HepG2 (cell line): ENCODE data around the gene CTDNEP1. TPM values are rescaled to one million over a fixed set of nuclear protein-coding genes. Genes with fewer than 3 reads are reported as not detected.
A peak's percentile ranks its signal among the peaks of the same experiment; 100 is the strongest.

ENCODE experiments used
- ATAC-seq: fragments of 200-7000 bp; cut with Tn5 transposase; 3 replicates; pipeline ENCODE4 v1.9.1; 2020; ENCODE audit warnings: mild to moderate bottlenecking, moderate library complexity
- BruUV-seq: library from RNA; stranded (reverse); fragments of 400-500 nt; replicated peaks from 2 replicates; lab custom pipeline; 2021; lab: Mats Ljungman, UMichigan
- CTCF ChIA-PET: fragments of 300-600 bp; formaldehyde crosslinking; extraction: SDS; loops from one replicate; lab custom pipeline; 2021; ENCODE audit warnings: low total read pairs, inconsistent platforms, low intra/inter-chr PET ratio; lab: Yijun Ruan, JAX
- POLR2A ChIA-PET: fragments of 350-600 bp; sonication (Branson Sonifier 250); formaldehyde crosslinking; loops from one replicate; lab custom pipeline; 2020; ENCODE audit warnings: antibody characterized with exemption, inconsistent platforms; lab: Yijun Ruan, JAX
- DNase-seq: peaks from one replicate; pipeline ENCODE4 v3.0.0-alpha.2; 2015; ENCODE audit warnings: low spot score
- FAIRE-seq: peaks from 3 replicates; lab custom pipeline; 2011; peaks lifted over from hg19 to GRCh38; lab: Jason Lieb, UNC
- H2AFZ ChIP-seq: one replicate; pipeline ENCODE4 v1.6.1; 2011; ENCODE audit warnings: low read length, inconsistent platforms
- H3K27ac ChIP-seq: fragments of 300-600 bp; 3 replicates; pipeline ENCODE4 v1.8.0; 2011; ENCODE audit warnings: mixed run types, mild to moderate bottlenecking, mixed read lengths, low read length, inconsistent platforms; ENCODE audit not compliant: insufficient read depth; ENCODE audit errors: extremely low read length
- H3K27me3 ChIP-seq, 2 experiments: fragments of 200-600 bp in 1 of 2; 2 replicates in 1 of 2; 3 replicates in 1 of 2; pipeline versions ENCODE4 v1.6.0 to v1.8.0; 2011; ENCODE audit warnings: low read length in 2 of 2, mild to moderate bottlenecking in 2 of 2, moderate library complexity in 2 of 2, inconsistent platforms in 1 of 2; ENCODE audit not compliant: insufficient read depth in 2 of 2, control insufficient read depth in 1 of 2
- H3K36me3 ChIP-seq, 2 experiments: fragments of 200-600 bp in 1 of 2; replicated peaks in 1 of 2; 2 replicates in 1 of 2; 3 replicates in 1 of 2; pipeline versions ENCODE4 v1.5.1 to v1.8.0; 2011; ENCODE audit warnings: low read length in 2 of 2, inconsistent platforms in 1 of 2; ENCODE audit not compliant: insufficient read depth in 2 of 2, control insufficient read depth in 1 of 2
- H3K4me1 ChIP-seq: 2 replicates; pipeline ENCODE4 v1.5.1; 2012; ENCODE audit warnings: low read length, inconsistent platforms; ENCODE audit not compliant: insufficient read depth
- H3K4me2 ChIP-seq: 2 replicates; pipeline ENCODE4 v1.6.0; 2011; ENCODE audit warnings: low read depth, low read length, inconsistent platforms
- H3K4me3 ChIP-seq, 3 experiments: fragments of 200-600 bp in 1 of 3; sonication (generic), shearing (Covaris generic) in 1 of 3; replicated peaks in 1 of 3; 2 replicates each; pipeline ENCODE4 v1.5.1; 2011 to 2016; ENCODE audit warnings: low read length in 3 of 3, inconsistent platforms in 2 of 3, low read depth in 2 of 3, mild to moderate bottlenecking in 2 of 3, control low read depth in 1 of 3, mixed read lengths in 1 of 3; ENCODE audit not compliant: insufficient read depth in 1 of 3
- H3K79me2 ChIP-seq: one replicate; pipeline ENCODE4 v1.6.1; 2011; ENCODE audit warnings: low read length, inconsistent platforms; ENCODE audit not compliant: insufficient read depth
- H3K9ac ChIP-seq: 2 replicates; pipeline ENCODE4 v1.6.0; 2011; ENCODE audit warnings: mild to moderate bottlenecking, low read depth, low read length, inconsistent platforms; ENCODE audit not compliant: insufficient read depth
- H3K9me3 ChIP-seq: 2 replicates; pipeline ENCODE4 v1.5.1; 2012; ENCODE audit warnings: mild to moderate bottlenecking, low read length
- H4K20me1 ChIP-seq: 2 replicates; pipeline ENCODE4 v1.6.0; 2011; ENCODE audit warnings: inconsistent platforms, mild to moderate bottlenecking, low read length, moderate library complexity; ENCODE audit not compliant: insufficient read depth
- CBX1 ChIP-seq: IDR thresholded peaks from one replicate; pipeline ENCODE4 v1.6.1; 2016; ENCODE audit warnings: antibody characterized with exemption, low read depth
- DZIP1 ChIP-seq: sonication (generic); formaldehyde crosslinking; IDR thresholded peaks from 2 replicates; pipeline ENCODE4 v1.5.0; 2020; ENCODE audit warnings: mild to moderate bottlenecking, missing genetic modification reagents
- GATAD2A ChIP-seq: IDR thresholded peaks from 2 replicates; pipeline ENCODE4 v1.6.1; 2016
- GFI1 ChIP-seq: sonication (generic); formaldehyde crosslinking; IDR thresholded peaks from 2 replicates; pipeline ENCODE4 v1.5.0; 2020; ENCODE audit warnings: missing genetic modification reagents, mild to moderate bottlenecking, borderline replicate concordance
- KDM2A ChIP-seq: sonication (generic); formaldehyde crosslinking; IDR thresholded peaks from 2 replicates; pipeline ENCODE4 v1.4.0; 2020; ENCODE audit warnings: low read depth, missing genetic modification reagents, borderline replicate concordance
- MAFF ChIP-seq: IDR thresholded peaks from 2 replicates; pipeline ENCODE4 v1.6.1; 2011; ENCODE audit warnings: low read depth, low read length, improper control_type of control experiment
- NKX3-1 ChIP-seq: sonication (generic); formaldehyde crosslinking; IDR thresholded peaks from 2 replicates; pipeline ENCODE4 v1.5.0; 2020; ENCODE audit warnings: missing genetic modification reagents
- NR2F6 ChIP-seq, 2 experiments: IDR thresholded peaks; 2 replicates each; pipeline ENCODE4 v1.6.1; 2016; ENCODE audit warnings: antibody characterized with exemption in 1 of 2, mild to moderate bottlenecking in 1 of 2
- PHB2 ChIP-seq: fragments of 450-650 bp; IDR thresholded peaks from 2 replicates; pipeline ENCODE4 v1.6.1; 2018; ENCODE audit not compliant: partially characterized antibody
- SAP130 ChIP-seq: IDR thresholded peaks from 2 replicates; pipeline ENCODE4 v1.6.1; 2016; ENCODE audit warnings: low read depth
- ZFP91 ChIP-seq: sonication (generic); formaldehyde crosslinking; IDR thresholded peaks from 2 replicates; pipeline ENCODE4 v1.9.0; 2022; ENCODE audit warnings: missing genetic modification reagents, mild to moderate bottlenecking, borderline replicate concordance
- ZNF251 ChIP-seq: sonication (generic); formaldehyde crosslinking; IDR thresholded peaks from 2 replicates; pipeline ENCODE4 v1.9.0; 2021; ENCODE audit warnings: mild to moderate bottlenecking, missing genetic modification reagents
- ZNF441 ChIP-seq: sonication (generic); formaldehyde crosslinking; IDR thresholded peaks from 2 replicates; pipeline ENCODE4 v1.7.0; 2021; ENCODE audit warnings: missing genetic modification reagents, borderline replicate concordance
- ZNF562 ChIP-seq: sonication (generic); formaldehyde crosslinking; IDR thresholded peaks from 2 replicates; pipeline ENCODE4 v1.8.0; 2022; ENCODE audit warnings: missing genetic modification reagents, borderline replicate concordance
- ZNF747 ChIP-seq: sonication (generic); formaldehyde crosslinking; IDR thresholded peaks from 2 replicates; pipeline ENCODE4 v1.8.1; 2023; ENCODE audit warnings: missing genetic modification reagents, mild to moderate bottlenecking, borderline replicate concordance
- ZNF839 ChIP-seq: sonication (generic); formaldehyde crosslinking; IDR thresholded peaks from 2 replicates; pipeline ENCODE4 v1.4.0; 2020; ENCODE audit warnings: missing genetic modification reagents, mild to moderate bottlenecking, borderline replicate concordance
- WGBS: methylation state at CpG from one replicate; pipeline ENCODE4 v1.1.6; 2017; ENCODE audit warnings: low lambda C conversion rate; 5-methylcytosine and 5-hydroxymethylcytosine counted together
- in situ Hi-C: cut with HindIII; loops from 2 replicates; pipeline ENCODE4 v1.10.0; 2017; ENCODE audit warnings: low pct_unique_long_range_greater_than_20kb; ENCODE audit not compliant: extremely low pct_ligation_motif_present
- intact Hi-C: fragments of 100-400 bp; cut with micrococcal nuclease; formaldehyde crosslinking; loops from one replicate; pipeline ENCODE4 v1.10.0; 2022; ENCODE audit not compliant: unreplicated experiment
- polyA plus RNA-seq, 8 experiments: library from polyadenylated mRNA; depleted of rRNA in 3 of 8; stranded (reverse) in 7 of 8; unstranded in 1 of 8; fragments of >200 nt; fragmentation: Illumina TruSeq in 4 of 8; extraction: Trizol in 4 of 8; gene quantifications; 2 replicates each; pipeline versions ENCODE4 v1.2.1 to v1.2.3, GENCODE V29; 2011 to 2016; ENCODE audit warnings: low read depth in 4 of 8, missing spikeins in 1 of 8, mixed read lengths in 1 of 8; ENCODE audit not compliant: insufficient read depth in 1 of 8
- total RNA-seq, 5 experiments: library from RNA; depleted of rRNA; stranded (reverse); fragments of >200 nt; fragmentation: Illumina TruSeq; extraction: Trizol; gene quantifications; 2 replicates each; pipeline ENCODE4 v1.2.3, GENCODE V29; 2016; ENCODE audit warnings: low read depth in 1 of 5

The CTDNEP1 gene
- total and polyA plus RNA-seq, 2 of the 13 experiments (the other 11 are each of a cell fraction or from before 2014, with no cell fraction given): 19.8 to 118 TPM

- TF ChIP-seq ZNF839 (CRISPR knock-in tag): no peak
- peak; percentile 14; the same call in 1 of the 2 replicates for TF ChIP-seq ZNF747 (CRISPR knock-in tag)
Observed at GRCh38 chr17:7252176-7253043, 876 bp upstream of the CTDNEP1 start, which contains the start of gene ELP5 (continued).

GRCh38 chr17:7250695-7251627 lies 573 bp downstream of the CTDNEP1 start:
- Histone ChIP-seq H3K9ac (peak overlapping the region; percentile 96), H3K36me3 (peaks cover 11 to 24% of the 10 kb centered on the region in 2 experiments; a peak in 4 of 5 replicates), H4K20me1 (no peaks in the 10 kb centered on the region), H3K4me2 (peak overlapping the region; percentile 90), H3K4me3 (peak overlapping the region; percentile 95 to 99 (median 96)), H2AFZ (no peak overlapping the region), H3K79me2 (peaks cover 56% of the 10 kb centered on the region), H3K27ac (peak overlapping the region; percentile 99), H3K9me3 (no peaks in the 10 kb centered on the region), H3K4me1 (peaks cover 38% of the 10 kb centered on the region), H3K27me3 (peaks cover 0 to 2% of the 10 kb centered on the region in 2 experiments; a peak in 1 of 5 replicates)
- DNase-seq (no peak), FAIRE-seq (no peak), ATAC-seq (peak; percentile 39)
- ChIA-PET CTCF (interaction anchor here (1.5 kb wide), 1 partner anchor 30 kb away, joined by 5 read pairs; the partner anchor contains the start of gene SLC2A4), POLR2A (interaction anchor here (0.7 to 2.6 kb wide), 11 partner anchors 9 to 79 kb away, joined by 3 to 34 read pairs (median 10); partner anchors contain the start of genes ACADVL, ASGR1, DLG4 and DVL2)
- BruUV-seq: no TSS peak
- intact Hi-C loops: no loop called here
- 2% methylated on average over 28 of the region's 55 CpGs for WGBS
- in situ Hi-C loops: no loop called here
- TF ChIP-seq ZFP91 (no peak), GFI1 (CRISPR knock-in tag) (no peak), ZNF441 (no peak), DZIP1 (CRISPR knock-in tag) (no peak), CBX1 (no peak), SAP130 (CRISPR knock-in tag) (no peak), NR2F6 (IDR thresholded peaks at IDR 0.05) (no peak), NR2F6 (CRISPR knock-in tag; IDR thresholded peaks at IDR 0.05) (no peak), GATAD2A (CRISPR knock-in tag) (no peak), ZNF251 (CRISPR knock-in tag) (no peak), NKX3-1 (CRISPR knock-in tag) (no peak), KDM2A (CRISPR knock-in tag) (0 out of 2 replicates have a peak, but pooled peaks have one; percentile 10), MAFF (no peak), ZNF562 (CRISPR knock-in tag) (no peak), PHB2 (no peak)
